ENCODE results near the gene PLXND1.
"Not testable (repeated sequence)": the region's sequence is repeated elsewhere in the genome, so short reads cannot be mapped to it uniquely, and the experiment has no call there.

Gene PLXND1, protein sequence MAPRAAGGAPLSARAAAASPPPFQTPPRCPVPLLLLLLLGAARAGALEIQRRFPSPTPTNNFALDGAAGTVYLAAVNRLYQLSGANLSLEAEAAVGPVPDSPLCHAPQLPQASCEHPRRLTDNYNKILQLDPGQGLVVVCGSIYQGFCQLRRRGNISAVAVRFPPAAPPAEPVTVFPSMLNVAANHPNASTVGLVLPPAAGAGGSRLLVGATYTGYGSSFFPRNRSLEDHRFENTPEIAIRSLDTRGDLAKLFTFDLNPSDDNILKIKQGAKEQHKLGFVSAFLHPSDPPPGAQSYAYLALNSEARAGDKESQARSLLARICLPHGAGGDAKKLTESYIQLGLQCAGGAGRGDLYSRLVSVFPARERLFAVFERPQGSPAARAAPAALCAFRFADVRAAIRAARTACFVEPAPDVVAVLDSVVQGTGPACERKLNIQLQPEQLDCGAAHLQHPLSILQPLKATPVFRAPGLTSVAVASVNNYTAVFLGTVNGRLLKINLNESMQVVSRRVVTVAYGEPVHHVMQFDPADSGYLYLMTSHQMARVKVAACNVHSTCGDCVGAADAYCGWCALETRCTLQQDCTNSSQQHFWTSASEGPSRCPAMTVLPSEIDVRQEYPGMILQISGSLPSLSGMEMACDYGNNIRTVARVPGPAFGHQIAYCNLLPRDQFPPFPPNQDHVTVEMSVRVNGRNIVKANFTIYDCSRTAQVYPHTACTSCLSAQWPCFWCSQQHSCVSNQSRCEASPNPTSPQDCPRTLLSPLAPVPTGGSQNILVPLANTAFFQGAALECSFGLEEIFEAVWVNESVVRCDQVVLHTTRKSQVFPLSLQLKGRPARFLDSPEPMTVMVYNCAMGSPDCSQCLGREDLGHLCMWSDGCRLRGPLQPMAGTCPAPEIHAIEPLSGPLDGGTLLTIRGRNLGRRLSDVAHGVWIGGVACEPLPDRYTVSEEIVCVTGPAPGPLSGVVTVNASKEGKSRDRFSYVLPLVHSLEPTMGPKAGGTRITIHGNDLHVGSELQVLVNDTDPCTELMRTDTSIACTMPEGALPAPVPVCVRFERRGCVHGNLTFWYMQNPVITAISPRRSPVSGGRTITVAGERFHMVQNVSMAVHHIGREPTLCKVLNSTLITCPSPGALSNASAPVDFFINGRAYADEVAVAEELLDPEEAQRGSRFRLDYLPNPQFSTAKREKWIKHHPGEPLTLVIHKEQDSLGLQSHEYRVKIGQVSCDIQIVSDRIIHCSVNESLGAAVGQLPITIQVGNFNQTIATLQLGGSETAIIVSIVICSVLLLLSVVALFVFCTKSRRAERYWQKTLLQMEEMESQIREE (N-terminal part only)

DNA sequence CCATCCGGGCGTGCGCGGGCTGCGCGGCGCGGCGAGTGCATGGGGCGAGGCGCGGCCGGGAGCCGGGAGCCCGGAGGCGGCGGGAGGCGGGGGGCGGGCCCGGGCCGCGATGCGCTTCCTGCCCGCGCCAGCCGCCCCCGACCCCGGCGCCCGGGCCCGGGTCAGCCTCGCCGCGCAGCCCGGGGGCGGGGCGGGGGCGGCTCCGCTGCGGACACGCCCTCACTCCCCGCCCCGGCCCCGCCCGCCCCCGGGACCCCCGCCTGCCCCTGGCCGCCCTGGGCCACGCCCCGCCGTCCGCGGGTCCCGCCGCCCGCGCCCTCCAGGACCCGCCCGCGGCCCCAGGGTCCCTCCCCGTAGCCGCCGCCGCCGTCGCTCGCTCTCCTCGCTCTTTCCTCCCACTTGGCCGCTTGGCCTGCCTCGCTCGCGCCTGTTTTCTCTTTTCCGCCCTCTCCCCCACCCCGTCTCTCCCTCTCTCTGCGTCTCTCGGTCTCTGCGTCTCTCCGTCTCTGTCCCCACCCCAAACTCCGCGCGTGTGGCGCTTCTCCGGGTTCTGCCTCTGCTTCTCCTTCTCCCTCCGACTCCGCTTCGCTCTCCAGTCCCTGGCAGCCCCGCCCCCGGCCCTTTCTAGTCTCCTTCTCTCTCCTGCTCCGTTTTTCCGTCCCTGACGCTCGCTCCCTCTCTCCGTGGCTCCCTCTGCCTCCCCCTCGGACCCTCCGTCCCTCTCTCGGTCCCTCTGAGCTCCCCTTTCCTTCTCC is at the start of gene PLXND1:
Gene PLXND1, minus strand, starts transcription at position 41 of the 755 bp plus-strand sequence. Its CDS starts 37 bp downstream, at position 4.
- peak; percentile 72 for DNase-seq

DNA sequence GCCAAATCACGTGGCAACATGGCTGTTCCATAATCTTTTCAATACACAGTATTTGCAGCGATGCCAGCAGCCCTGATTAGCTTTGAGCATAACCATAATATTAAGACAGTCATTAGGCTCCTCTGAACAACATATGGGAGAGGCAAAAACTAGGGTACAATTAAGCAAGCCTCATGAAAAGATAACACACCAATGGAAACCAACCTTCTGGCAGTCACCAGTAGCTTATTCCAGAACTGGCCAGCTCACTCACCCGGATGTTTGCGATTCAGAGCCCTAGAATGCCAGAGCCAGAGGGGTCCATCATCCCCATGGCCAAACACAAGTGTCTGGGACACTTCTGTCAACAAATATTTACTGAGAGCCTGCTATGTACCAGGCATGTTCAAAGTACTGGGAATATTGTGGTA is 48.8 kb upstream of the PLXND1 start:
- no peak for DNase-seq

DNA sequence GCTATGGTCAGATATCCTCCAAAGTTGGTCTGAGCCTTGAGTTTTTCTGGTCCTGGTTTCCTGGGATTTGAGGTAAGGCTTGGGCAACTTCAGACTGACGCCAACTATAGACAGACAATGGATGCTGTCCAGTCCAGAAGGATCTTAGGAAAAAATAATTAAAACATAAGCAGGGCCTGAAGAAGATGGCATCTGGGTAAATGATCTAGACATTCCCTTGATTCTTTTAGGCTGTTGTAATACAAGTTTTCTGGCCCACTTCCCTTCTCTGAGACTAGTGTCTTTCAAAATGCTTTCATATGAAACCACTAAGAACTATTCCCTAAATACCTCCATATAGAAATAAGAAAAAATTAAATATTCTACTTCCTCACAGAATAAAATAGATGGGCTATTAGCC is 47.7 kb upstream of the PLXND1 start:
- no peak for DNase-seq

DNA sequence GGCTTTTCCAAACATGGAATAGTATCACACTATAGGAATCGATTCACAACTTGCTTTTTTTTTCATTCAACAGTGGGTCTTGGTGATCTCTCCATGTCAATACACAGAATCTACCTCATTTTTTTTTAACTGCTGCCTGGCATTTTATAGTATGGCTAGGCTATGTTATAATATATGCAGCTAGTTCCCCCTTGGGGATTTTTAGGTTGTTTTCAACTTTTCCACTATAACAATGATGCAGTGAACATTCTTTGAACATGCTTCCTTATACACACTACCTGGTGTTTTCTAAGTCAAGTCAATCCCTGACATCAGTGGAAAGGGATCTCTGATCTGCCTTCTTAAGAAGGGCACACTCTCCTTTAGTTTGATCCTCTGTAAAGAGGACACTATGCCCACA is 46.5 kb upstream of the PLXND1 start:
- no peak for DNase-seq

DNA sequence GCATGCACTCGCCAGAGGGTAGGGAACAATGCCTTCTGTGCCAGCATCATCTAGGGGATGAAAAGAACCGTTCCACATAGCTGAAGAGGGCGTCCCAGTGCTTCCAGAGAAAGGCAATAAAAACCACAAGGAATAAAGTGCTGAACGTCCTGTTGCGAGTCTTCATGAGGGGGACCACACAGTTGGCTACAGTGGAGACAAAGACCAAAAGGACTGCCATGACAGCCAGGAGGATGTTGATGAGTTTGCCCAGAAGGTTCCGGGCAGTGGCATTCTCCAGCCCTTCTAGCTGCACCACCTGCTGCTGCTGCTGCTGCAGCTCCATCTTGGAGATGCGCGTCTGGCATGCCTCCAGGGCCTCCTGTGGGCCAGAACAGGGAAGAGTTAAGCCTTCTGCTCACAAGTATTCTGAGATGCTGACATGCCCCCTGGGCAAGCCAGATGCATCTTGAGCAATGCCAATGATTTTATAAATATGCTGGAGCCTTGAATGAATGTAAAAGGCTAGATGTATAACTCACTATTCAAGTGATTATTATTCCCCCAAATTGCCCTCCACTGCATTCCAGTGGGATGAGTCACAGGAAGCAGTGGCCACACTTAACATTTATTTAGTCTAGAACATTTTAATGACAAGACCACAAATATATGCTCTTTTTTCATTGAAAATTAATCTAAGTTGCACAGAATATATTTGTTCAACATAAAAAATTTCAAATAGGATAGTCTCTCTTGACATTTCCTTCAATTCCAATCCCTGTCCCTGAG is 45.1 kb upstream of the PLXND1 start:
- no peak for DNase-seq

DNA sequence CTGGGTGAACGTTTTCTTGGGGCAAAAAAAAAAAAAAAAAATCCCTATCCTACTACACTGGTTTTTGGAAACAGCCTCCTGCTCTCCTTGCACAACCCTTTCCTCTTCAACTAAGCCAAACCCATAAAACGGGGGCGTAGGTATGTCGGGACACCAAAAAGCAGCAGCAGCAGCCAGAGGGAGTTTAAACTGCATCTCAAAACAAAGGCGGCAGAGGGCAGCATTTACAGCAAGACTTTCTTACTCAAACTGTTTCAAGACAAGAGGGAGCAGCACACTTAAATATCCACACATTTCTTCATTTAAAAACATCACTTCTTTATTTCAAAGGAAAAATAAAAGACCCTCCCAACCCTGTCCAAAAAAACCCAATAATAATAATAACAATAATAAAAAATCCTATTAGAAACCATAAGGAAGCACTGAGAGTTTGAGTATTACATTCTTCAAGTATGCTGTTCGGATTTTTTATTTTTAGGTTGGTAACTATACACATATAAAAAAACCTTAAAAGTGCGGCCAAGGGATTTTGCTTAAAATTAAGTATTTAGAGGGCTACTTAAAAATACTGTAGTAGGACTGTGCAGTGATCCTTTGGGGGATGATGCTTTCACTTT is 43.9 kb upstream of the PLXND1 start:
- DNase-seq: no peak

DNA sequence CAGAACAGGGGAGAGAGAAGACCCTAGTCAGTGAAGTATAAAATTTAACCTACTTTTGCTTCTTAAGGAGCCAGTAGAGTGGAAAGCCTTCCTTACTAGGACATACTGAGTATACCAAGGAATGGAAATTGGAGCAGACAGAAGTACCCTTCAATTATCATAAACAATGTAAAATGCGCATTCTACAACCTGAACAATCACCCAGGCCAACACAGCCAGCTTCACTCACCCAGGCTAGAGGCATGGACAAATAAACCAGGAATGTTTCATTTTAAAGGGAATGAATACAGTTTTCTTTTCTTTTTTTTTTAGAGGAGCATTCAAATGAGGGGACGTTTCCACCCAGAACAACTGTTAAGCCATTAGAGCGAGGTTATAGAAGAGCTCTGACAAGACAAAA is 41.9 kb upstream of the PLXND1 start:
- DNase-seq: no peak

DNA sequence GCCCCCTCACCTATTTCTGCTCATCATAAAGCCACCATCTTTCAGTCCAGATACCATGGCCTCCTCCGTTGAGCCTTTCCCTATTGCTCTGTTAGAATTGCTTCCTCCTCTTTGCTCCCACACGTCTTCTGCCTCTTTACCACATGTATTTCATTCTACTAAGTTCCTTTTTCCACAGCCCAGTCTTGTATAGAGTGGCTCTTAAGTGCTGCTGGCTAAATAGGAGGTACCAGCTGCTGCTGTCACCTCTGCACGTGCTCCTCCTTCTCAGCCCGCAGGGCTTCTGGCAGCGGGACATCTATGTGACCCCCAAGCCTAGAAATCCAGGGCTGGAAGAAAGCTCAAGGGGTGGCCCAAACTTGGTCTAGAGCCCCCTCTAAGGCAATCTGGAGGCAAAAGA is 38.8 kb upstream of the PLXND1 start:
- no peak for DNase-seq

DNA sequence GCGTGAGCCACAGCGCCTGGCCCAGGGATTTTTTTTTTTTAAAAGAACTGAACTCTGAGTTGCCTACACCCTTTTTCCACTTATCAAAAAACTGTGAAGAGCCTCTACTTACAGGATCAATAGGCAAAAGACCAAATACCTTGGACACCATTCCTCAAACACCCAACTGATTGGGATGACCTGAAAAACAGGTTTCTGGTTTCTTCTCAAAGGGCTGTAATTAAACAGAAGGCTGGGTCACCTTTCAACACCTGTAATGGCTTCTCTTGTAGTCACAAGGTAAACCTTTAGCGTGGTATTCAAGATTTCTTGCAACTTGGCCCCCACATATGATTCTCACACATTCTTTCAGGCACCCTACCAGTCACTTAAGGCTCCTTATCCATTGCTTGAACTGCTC is 38.4 kb upstream of the PLXND1 start:
- DNase-seq: no peak

DNA sequence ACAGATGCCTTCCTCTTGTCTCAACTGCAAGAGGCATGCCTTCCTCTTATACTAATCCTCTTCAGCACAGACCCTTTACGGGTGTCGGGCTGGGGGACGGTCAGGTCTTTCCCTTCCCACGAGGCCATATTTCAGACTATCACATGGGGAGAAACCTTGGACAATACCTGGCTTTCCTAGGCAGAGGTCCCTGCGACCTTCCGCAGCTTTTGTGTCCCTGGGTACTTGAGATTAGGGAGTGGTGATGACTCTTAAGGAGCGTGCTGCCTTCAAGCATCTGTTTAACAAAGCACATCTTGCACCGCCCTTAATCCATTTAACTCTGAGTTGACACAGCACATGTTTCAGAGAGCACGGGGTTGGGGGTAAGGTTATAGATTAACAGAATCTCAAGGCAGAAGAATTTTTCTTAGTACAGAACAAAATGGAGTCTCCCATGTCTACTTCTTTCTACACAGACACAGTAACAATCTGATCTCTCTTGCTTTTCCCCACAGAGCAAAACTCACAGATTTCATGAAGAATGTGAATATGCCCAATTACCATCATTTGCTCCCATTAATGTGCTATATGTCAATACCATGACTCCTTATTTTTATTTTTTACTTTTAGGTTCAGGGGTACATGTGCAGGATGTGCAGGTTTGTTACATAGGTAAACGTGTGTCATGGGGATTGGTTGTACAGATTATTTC is 35.2 kb upstream of the PLXND1 start:
- not testable (repeated sequence) for DNase-seq

DNA sequence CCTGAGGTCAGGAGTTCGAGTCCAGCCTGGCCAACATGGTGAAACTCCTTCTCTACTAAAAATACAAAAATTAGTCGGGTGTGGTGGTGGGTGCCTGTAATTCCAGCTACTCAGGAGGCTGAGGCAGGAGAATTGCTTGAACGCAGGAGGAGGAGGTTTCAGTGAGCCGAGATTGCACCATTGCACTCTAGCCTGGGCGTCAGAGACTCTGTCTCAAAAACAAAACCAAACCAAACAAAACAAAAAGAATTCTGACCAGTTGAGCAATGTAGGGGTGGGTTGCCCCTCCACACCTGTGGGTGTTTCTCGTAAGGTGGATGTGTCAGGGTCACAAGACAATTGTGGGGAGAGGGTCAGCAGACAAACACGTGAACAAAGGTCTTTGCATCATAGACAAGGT is 34.5 kb upstream of the PLXND1 start:
- not testable (repeated sequence) for DNase-seq

DNA sequence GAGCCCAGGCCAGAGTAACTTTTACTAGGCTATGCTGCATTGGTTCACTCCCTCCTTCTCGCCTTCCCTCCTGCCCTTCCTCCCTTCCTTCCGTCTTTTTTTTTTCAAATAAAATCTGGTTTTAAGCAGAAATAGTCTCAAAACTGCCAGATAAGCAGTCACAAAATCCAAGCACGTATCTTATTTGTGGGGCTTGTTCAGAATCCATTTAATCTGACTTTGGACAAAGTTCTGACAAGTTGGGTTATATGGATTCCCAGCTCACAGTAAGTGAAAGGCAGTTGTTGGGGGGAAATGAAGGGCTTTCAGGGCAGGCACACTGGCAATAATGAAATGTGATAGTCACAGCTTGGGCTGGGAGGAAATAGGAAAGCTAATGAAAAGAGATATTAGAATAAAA is 32.0 kb upstream of the PLXND1 start:
- no peak for DNase-seq

DNA sequence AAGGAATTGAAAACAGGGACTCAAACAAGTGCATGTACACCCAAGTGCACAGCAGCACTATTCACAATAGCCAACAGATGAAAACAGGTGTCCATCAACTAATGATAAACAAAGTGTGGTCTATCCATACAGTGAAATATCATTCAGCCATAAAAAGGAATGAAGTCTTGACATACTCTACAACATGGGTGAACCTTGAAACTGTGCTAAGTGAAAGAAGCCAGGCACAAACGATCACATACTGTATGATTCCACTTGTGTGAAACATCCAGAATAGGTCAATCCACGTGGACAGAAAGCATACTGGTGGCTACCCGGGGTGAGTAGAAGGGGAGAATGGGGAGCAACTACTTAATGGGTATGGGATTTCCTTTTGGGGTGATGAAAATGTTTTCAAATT is 29.6 kb upstream of the PLXND1 start:
- no peak for DNase-seq

DNA sequence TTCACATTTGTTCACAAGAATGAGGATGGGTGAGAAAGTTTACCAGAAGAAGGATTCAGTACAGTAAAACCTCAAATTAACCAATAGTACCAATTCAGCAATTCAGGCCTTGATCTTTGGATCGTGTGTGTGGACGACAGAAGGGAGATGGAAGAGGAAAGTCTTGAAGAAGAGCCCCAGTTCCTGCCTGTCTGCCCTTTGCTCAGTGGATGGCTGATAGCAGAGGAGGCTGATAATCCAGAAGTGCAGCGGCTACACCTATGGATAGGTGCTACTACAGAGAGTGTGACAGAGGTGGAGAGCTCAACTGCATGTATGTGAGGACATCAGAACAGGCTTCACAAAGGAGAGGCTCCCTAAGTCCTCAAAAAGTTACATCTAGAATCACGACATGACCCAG is 29.2 kb upstream of the PLXND1 start:
- no peak for DNase-seq

DNA sequence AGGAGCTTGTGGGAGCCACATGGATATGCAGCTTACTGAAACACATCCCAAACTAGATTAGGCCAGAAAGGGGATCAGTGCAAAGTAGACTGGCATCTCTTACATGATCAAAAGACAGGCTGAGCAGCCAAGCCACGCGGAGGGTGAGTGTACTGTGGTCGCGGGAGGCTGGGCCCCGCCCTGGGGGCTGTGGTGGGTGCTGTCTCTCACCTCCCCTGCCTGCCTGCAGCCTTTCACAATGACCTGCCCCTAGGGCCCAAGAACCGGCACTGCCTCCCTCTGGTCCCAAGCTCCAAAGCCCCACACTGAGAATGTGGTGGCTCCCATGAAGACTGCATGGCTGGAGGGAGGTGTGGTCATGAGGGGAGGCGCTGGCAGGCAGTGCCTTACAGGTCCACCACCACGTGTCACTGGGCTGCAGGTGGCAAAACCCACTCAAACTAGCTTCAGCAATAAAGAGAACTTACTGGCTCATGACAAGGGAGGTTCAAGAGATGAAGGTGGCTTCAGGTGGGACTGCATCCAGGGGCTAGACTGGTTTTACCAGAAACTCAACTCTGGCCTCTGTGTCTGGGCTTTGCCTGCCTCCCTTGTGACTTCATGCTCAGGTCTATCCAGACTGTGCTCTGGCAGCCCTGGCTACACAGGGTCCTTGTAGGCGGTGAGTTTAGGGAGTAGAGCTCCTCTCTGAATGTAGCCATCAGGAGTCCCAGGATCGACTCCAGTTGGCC is 27.4 kb upstream of the PLXND1 start:
- no peak for DNase-seq

DNA sequence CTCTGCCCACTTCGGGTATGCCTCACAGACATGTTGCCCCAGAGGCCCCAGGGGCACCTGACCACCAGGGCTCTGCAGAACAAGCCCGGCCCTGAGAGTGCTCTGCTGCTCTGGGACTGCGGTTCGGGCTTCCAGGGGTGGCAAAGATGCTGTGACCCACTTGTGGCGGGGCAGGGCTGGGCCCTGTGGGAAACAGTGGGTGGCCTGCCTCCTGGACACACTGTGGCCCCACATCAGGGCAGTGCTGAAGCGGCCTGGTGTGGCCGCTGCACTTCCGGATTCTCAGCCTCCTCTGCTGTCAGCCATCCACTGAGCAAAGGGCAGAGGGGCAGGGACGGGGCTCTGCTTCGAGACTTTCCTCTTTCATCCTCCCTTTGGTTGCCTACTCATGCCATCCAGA is 26.5 kb upstream of the PLXND1 start:
- DNase-seq: no peak

DNA sequence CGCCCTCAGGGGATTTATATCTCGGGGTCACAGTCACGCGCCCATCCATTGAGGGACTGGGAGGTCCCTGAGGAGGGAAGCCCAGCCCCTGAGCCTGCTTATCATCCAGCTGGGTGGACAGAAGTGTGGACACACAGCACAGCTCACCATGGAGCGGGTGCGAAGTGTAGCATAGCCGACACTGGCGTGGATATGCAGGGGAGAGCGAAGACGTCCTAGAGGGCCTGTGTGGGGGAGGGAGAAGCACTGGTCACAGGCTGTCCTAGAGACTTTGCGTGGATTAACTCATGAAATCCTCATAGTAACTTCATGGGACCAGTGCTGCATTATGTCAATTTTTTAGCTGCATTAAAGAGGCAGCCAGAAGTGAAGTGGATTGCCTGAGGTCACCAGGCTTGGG is 26.1 kb upstream of the PLXND1 start:
- no peak for DNase-seq

DNA sequence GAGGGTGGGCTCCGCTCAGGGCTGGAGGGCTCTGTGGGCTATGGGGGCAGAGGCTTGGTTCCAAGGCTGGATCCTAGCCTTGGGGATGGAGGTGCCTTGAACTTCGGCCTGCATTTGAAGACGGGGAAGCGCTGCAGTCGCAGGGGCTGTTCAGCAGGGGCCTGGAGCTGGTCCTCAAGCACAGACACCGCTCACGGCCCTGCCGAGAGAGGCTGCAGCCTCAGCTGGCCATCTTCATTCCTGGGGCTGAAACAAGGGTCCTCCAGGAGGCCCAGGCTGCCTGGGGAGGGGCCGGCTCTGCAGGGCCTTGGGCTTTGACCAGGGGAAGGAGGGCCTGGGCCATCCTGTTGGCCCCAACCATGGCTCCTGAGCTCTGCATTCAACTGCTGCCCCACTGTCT is 25.6 kb upstream of the PLXND1 start:
- no peak for DNase-seq

DNA sequence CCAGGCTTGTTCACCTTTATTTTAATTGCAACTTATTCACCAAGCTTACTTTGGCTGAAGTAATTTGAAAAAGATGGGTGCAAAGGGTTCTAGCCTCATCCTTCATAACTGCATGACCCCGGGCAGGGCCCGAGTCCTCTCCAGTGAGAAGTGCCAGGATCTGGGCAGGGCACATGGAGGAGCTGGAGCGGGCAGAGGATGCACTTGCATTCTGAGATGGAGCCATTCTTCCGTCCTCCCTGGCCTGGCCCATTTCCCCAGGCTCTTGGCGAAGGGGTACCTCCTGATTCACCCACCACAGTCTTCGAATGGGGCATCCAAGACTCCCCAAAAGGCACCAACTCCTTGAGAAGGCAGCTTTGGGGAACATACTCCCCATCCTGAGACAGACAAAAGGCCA is 22.5 kb upstream of the PLXND1 start:
- DNase-seq: no peak

DNA sequence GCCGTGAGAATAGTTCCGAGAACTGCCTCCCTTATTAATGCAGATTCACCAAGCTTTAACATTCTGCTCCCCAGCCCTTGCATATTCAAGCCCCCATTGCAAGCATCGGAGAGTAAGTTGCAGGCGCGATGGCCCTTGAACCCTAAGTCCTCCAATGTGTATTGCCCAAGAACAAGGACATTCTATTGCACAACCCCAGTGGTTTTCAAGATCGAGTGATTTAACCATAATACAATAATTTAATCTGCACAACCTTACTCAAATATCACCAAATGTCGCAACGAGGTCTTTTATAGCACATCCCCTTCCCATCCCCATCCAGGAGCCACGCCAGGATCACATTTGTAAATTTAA is 21.7 kb upstream of the PLXND1 start:
- DNase-seq: no peak
